ENCODE measurements around the gene LASP1. TPM values are rescaled to one million over a fixed set of nuclear protein-coding genes. Genes with fewer than 3 reads are reported as not detected.

Gene LASP1
- total RNA-seq, 1 donor from 2014 or later, result 87.4 TPM

GRCh38 chr17:38877130-38877851 lies 7.4 kb downstream of the LASP1 start:
- H3K27me3 Mint-ChIP-seq (ENCODE audit: low read depth), result no peaks in the 10 kb centered on the region
- TF ChIP-seq, protein P1, sequence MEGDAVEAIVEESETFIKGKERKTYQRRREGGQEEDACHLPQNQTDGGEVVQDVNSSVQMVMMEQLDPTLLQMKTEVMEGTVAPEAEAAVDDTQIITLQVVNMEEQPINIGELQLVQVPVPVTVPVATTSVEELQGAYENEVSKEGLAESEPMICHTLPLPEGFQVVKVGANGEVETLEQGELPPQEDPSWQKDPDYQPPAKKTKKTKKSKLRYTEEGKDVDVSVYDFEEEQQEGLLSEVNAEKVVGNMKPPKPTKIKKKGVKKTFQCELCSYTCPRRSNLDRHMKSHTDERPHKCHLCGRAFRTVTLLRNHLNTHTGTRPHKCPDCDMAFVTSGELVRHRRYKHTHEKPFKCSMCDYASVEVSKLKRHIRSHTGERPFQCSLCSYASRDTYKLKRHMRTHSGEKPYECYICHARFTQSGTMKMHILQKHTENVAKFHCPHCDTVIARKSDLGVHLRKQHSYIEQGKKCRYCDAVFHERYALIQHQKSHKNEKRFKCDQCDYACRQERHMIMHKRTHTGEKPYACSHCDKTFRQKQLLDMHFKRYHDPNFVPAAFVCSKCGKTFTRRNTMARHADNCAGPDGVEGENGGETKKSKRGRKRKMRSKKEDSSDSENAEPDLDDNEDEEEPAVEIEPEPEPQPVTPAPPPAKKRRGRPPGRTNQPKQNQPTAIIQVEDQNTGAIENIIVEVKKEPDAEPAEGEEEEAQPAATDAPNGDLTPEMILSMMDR (conservative IDR thresholded peaks at IDR 0.05), result no peak
- H3K4me3 Mint-ChIP-seq, result peak overlapping the region; percentile 27
- peak overlapping the region; percentile 43 for H3K27ac Mint-ChIP-seq (ENCODE audit: unreplicated experiment)
- H3K36me3 Mint-ChIP-seq (ENCODE audit: low read depth), result peaks cover 2% of the 10 kb centered on the region
- peaks cover 60% of the 10 kb centered on the region for H3K4me1 Mint-ChIP-seq
- no peaks in the 10 kb centered on the region for H3K9me3 Mint-ChIP-seq
- DNase-seq (ENCODE audit: low read depth, low spot score), result no peak

GRCh38 chr17:38879878-38880665 lies 10.2 kb downstream of the LASP1 start:
- H3K4me3 Mint-ChIP-seq, result peak overlapping the region; percentile 61
- peaks cover 66% of the 10 kb centered on the region for H3K4me1 Mint-ChIP-seq
- no peak for DNase-seq (ENCODE audit: low read depth, low spot score)
- H3K9me3 Mint-ChIP-seq, result no peaks in the 10 kb centered on the region
- peaks cover 2% of the 10 kb centered on the region for H3K36me3 Mint-ChIP-seq (ENCODE audit: low read depth)
- H3K27ac Mint-ChIP-seq (ENCODE audit: unreplicated experiment), result peak overlapping the region; percentile 28
- TF ChIP-seq, protein P1 (conservative IDR thresholded peaks at IDR 0.05), result no peak
- H3K27me3 Mint-ChIP-seq (ENCODE audit: low read depth), result no peaks in the 10 kb centered on the region

DNA sequence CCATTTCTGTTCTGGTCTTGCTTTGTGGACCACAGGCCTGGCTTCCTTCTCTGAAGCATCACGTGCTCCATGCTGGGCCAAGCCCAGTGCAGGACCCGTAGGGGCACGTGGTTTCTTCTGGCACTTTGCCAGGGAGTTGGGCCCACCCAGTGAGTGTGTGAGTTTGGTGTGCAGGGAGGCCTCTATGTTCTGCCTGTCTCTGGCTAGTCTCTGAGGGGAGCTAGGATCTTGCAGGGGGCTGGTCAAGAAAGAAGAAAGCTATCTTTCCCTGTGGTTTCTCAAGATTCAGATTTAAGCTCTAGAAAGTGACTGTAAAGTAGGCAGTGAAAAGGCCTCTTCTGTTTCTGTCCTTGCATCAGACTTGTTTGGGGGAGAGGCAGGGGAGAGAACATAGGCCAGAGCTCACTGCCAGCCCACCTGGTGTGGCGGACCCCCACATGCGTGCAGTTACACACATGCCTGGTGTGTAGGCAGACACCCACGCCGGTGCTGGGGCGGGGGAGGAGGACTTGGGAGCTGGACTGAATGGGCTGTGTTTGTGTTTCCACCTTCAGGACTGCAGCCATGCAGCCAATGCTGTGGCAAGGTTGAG lies 11.8 kb downstream of the LASP1 start:
- Mint-ChIP-seq H3K27ac (ENCODE audit: unreplicated experiment) (peak overlapping the region; percentile 35), H3K9me3 (no peaks in the 10 kb centered on the region), H3K4me3 (peak overlapping the region; percentile 40), H3K27me3 (ENCODE audit: low read depth) (no peaks in the 10 kb centered on the region), H3K4me1 (peaks cover 73% of the 10 kb centered on the region), H3K36me3 (ENCODE audit: low read depth) (peaks cover 2% of the 10 kb centered on the region)
- TF ChIP-seq, protein P1 (conservative IDR thresholded peaks at IDR 0.05), result no peak
- DNase-seq (ENCODE audit: low read depth, low spot score), result no peak

DNA sequence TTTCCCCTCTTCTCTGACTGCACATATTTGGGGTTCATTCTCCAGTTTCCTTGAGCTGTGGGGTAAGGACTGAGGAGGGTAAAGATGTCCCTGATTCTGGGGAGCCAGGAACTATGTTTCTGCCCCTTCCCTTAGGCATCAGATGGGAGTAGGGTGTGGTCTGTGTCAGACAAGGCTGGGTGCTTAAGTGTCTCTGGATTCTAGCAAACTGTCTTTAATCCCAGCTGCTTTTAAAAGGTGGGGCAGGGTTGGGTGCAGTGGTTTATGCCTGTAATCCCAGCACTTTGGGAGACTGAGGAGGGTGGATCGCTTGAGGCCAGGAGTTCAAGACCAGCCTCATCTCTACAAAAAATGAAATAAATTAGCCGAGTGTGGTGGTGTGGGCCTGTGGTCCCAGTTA lies 13.0 kb downstream of the LASP1 start:
- H3K4me3 Mint-ChIP-seq, result peak overlapping the region; percentile 40
- no peaks in the 10 kb centered on the region for H3K9me3 Mint-ChIP-seq
- no peak for DNase-seq (ENCODE audit: low read depth, low spot score)
- no peaks in the 10 kb centered on the region for H3K27me3 Mint-ChIP-seq (ENCODE audit: low read depth)
- H3K27ac Mint-ChIP-seq (ENCODE audit: unreplicated experiment), result peak overlapping the region; percentile 62
- peaks cover 2% of the 10 kb centered on the region for H3K36me3 Mint-ChIP-seq (ENCODE audit: low read depth)
- TF ChIP-seq, protein P1 (conservative IDR thresholded peaks at IDR 0.05), result no peak
- peaks cover 65% of the 10 kb centered on the region for H3K4me1 Mint-ChIP-seq

DNA sequence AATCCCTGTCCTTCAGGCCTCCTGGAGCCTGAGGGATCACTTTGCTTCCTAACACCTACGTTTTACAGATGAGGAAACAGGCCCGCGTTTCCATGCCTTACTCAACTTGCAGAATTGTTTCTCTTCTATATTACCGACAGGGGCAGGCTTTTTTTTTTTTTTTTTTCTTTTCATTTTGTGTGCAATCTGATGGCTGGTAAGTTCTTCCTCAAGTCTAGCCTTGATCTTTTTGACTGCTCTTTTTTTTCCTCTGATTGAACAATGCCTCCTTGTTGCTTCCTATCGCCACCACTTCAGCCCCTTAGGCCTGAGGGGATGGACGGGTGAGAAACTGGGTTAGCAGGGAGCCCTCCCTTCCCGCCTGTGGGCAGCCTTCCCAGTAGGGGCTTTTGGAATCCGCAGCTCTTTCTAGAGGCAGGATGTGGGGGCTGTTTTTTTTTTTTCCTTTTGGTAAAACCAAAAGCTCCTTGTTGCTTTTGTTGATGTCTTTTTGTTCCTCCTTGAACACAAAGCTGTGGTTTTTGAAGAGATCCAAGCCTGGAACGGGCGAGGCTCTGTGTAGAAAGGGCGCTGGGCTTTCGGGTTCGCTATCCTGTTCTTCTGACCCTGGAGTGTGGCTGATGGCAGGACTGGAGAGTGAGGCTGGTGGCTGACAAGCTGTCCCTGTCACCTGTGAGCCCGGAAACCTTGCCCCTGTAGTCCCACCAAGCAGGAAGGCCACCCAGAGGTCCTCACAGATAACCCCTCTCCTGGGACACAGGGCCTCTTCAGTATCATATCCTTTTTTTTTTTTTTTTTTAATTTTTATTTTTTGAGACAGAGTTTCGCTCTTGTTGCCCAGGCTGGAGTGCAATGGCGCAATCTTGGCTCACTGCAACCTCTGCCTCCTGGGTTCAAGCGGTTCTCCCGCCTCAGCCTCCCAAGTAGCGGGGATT lies 14.0 kb downstream of the LASP1 start:
- TF ChIP-seq, protein P1 (conservative IDR thresholded peaks at IDR 0.05), result peak; percentile 29
- peaks cover 2% of the 10 kb centered on the region for H3K36me3 Mint-ChIP-seq (ENCODE audit: low read depth)
- peak overlapping the region; percentile 64 for H3K4me3 Mint-ChIP-seq
- H3K9me3 Mint-ChIP-seq, result no peaks in the 10 kb centered on the region
- H3K27me3 Mint-ChIP-seq (ENCODE audit: low read depth), result no peaks in the 10 kb centered on the region
- peaks cover 57% of the 10 kb centered on the region for H3K4me1 Mint-ChIP-seq
- peak; percentile 44 for DNase-seq (ENCODE audit: low read depth, low spot score)
- H3K27ac Mint-ChIP-seq (ENCODE audit: unreplicated experiment), result peak overlapping the region; percentile 66

All from neural crest cell (in vitro differentiated cells).